ENCODE data around the gene SNAPC2. TPM values are rescaled to one million over a fixed set of nuclear protein-coding genes. Genes with fewer than 3 reads are reported as not detected.
"Not testable (repeated sequence)": the region's sequence is repeated elsewhere in the genome, so short reads cannot be mapped to it uniquely, and the experiment has no call there.

SNAPC2 gene
- total RNA-seq, 2 experiments from 2014 or later: 10.9 to 12.4 TPM

GRCh38 chr19:7940841-7941240 lies 20.7 kb downstream of the SNAPC2 start:
- Mint-ChIP-seq H3K9me3 (no peaks in the 10 kb centered on the region), H3K36me3 (ENCODE audit: low read depth) (peaks cover 17% of the 10 kb centered on the region), H3K4me1 (ENCODE audit: low read depth) (peaks cover 42% of the 10 kb centered on the region), H3K27me3 (ENCODE audit: low read depth) (no peaks in the 10 kb centered on the region), H3K27ac (no peak overlapping the region), H3K4me3 (no peak overlapping the region)
- intact Hi-C loops (cut with micrococcal nuclease): loop anchor here (5.0 kb wide), 1 partner anchor 111 kb away; the partner anchor contains the start of gene CCL25
- DNase-seq: no peak
- CTCF ChIA-PET: no interaction called here

GRCh38 chr19:7941895-7942596 lies 21.9 kb downstream of the SNAPC2 start:
- peaks cover 41% of the 10 kb centered on the region for H3K4me1 Mint-ChIP-seq (ENCODE audit: low read depth)
- peaks cover 16% of the 10 kb centered on the region for H3K36me3 Mint-ChIP-seq (ENCODE audit: low read depth)
- H3K9me3 Mint-ChIP-seq: no peaks in the 10 kb centered on the region
- H3K27me3 Mint-ChIP-seq (ENCODE audit: low read depth): no peaks in the 10 kb centered on the region
- no peak for DNase-seq
- peak overlapping the region; percentile 43 for H3K27ac Mint-ChIP-seq
- intact Hi-C loops (cut with micrococcal nuclease): loop anchor here (2.0 to 5.0 kb wide), 2 partner anchors 110 to 217 kb away; partner anchors contain the start of gene CCL25
- CTCF ChIA-PET: interaction anchor here (0.6 kb wide), 1 partner anchor 72 kb away, joined by 4 read pairs; no protein-coding TSS in a partner anchor
- H3K4me3 Mint-ChIP-seq: peak overlapping the region; percentile 95

- intact Hi-C loops (cut with micrococcal nuclease): loop anchor here (1.0 to 5.0 kb wide), 6 partner anchors 23 to 378 kb away; partner anchors contain the start of genes CCL25, MAP2K7, NDUFA7 and RPS28
- H3K27me3 Mint-ChIP-seq (ENCODE audit: low read depth): no peaks in the 10 kb centered on the region
- H3K36me3 Mint-ChIP-seq (ENCODE audit: low read depth): peaks cover 12% of the 10 kb centered on the region
- H3K9me3 Mint-ChIP-seq: no peaks in the 10 kb centered on the region
- peaks cover 41% of the 10 kb centered on the region for H3K4me1 Mint-ChIP-seq (ENCODE audit: low read depth)
- H3K4me3 Mint-ChIP-seq: peak overlapping the region; percentile 95
- CTCF ChIA-PET: interaction anchor here (0.6 to 2.5 kb wide), 12 partner anchors 14 to 310 kb away, joined by 3 to 18 read pairs (median 6); partner anchors contain the start of genes SNAPC2 and TRAPPC5
- no peak for DNase-seq
- peak overlapping the region; percentile 94 for H3K27ac Mint-ChIP-seq
These were observed 22.9 kb downstream of the SNAPC2 start for GRCh38 chr19:7942981-7943443.

- CTCF ChIA-PET: interaction anchor here (0.6 to 2.5 kb wide), 22 partner anchors 8 to 322 kb away, joined by 3 to 18 read pairs (median 4); partner anchors contain the start of genes ELAVL1, SNAPC2 and TRAPPC5
- peak; percentile 100 for DNase-seq
- intact Hi-C loops (cut with micrococcal nuclease): loop anchor here (1.0 to 5.0 kb wide), 9 partner anchors 23 to 378 kb away; partner anchors contain the start of genes CCL25, MAP2K7, NDUFA7 and RPS28
- Mint-ChIP-seq H3K9me3 (no peaks in the 10 kb centered on the region), H3K27me3 (ENCODE audit: low read depth) (no peaks in the 10 kb centered on the region), H3K36me3 (ENCODE audit: low read depth) (peaks cover 12% of the 10 kb centered on the region), H3K27ac (peak within 1 kb of the TSS; percentile 94), H3K4me1 (ENCODE audit: low read depth) (peaks cover 41% of the 10 kb centered on the region), H3K4me3 (peak within 1 kb of the TSS; percentile 95)
These were observed 23.5 kb downstream of the SNAPC2 start, which contains the start of gene TIMM44 for GRCh38 chr19:7943444-7944176. Gene TIMM44 (minus strand): TSS chr19:7943666. CDS start chr19:7943651, 15 bp downstream.

- no peaks in the 10 kb centered on the region for H3K9me3 Mint-ChIP-seq
- peak overlapping the region; percentile 95 for H3K4me3 Mint-ChIP-seq
- peak; percentile 96 for DNase-seq
- intact Hi-C loops (cut with micrococcal nuclease): loop anchor here (1.0 to 5.0 kb wide), 4 partner anchors 58 to 309 kb away; partner anchors contain the start of gene CCL25
- H3K4me1 Mint-ChIP-seq (ENCODE audit: low read depth): peaks cover 37% of the 10 kb centered on the region
- CTCF ChIA-PET: interaction anchor here (0.6 to 2.5 kb wide), 28 partner anchors 8 to 321 kb away, joined by 3 to 18 read pairs (median 4); partner anchors contain the start of genes ELAVL1, MAP2K7, PET100 and SNAPC2
- no peaks in the 10 kb centered on the region for H3K27me3 Mint-ChIP-seq (ENCODE audit: low read depth)
- peak overlapping the region; percentile 94 for H3K27ac Mint-ChIP-seq
- peaks cover 11% of the 10 kb centered on the region for H3K36me3 Mint-ChIP-seq (ENCODE audit: low read depth)
These were observed 24.1 kb downstream of the SNAPC2 start for GRCh38 chr19:7944177-7944761.

GRCh38 chr19:7947939-7948338 lies 27.8 kb downstream of the SNAPC2 start:
- H3K27ac Mint-ChIP-seq: no peak overlapping the region
- intact Hi-C loops (cut with micrococcal nuclease): no loop called here
- CTCF ChIA-PET: interaction anchor here (1.4 kb wide), 1 partner anchor 22 kb away, joined by 4 read pairs; no protein-coding TSS in a partner anchor
- H3K27me3 Mint-ChIP-seq (ENCODE audit: low read depth): no peaks in the 10 kb centered on the region
- peaks cover 14% of the 10 kb centered on the region for H3K4me1 Mint-ChIP-seq (ENCODE audit: low read depth)
- H3K4me3 Mint-ChIP-seq: no peak overlapping the region
- H3K36me3 Mint-ChIP-seq (ENCODE audit: low read depth): peaks cover 4% of the 10 kb centered on the region
- no peaks in the 10 kb centered on the region for H3K9me3 Mint-ChIP-seq
- no peak for DNase-seq

GRCh38 chr19:7953060-7953459 lies 32.9 kb downstream of the SNAPC2 start:
- Mint-ChIP-seq H3K27ac (no peak overlapping the region), H3K4me3 (no peak overlapping the region), H3K4me1 (ENCODE audit: low read depth) (no peaks in the 10 kb centered on the region), H3K9me3 (no peaks in the 10 kb centered on the region), H3K27me3 (ENCODE audit: low read depth) (no peaks in the 10 kb centered on the region), H3K36me3 (ENCODE audit: low read depth) (peaks cover 2% of the 10 kb centered on the region)
- DNase-seq: no peak
- CTCF ChIA-PET: interaction anchor here (1.0 kb wide), 1 partner anchor 9 kb away, joined by 4 read pairs; no protein-coding TSS in a partner anchor
- intact Hi-C loops (cut with micrococcal nuclease): no loop called here

- no peaks in the 10 kb centered on the region for H3K9me3 Mint-ChIP-seq
- H3K27me3 Mint-ChIP-seq (ENCODE audit: low read depth): no peaks in the 10 kb centered on the region
- H3K36me3 Mint-ChIP-seq (ENCODE audit: low read depth): peaks cover 2% of the 10 kb centered on the region
- no peak overlapping the region for H3K27ac Mint-ChIP-seq
- intact Hi-C loops (cut with micrococcal nuclease): no loop called here
- H3K4me3 Mint-ChIP-seq: no peak overlapping the region
- no peaks in the 10 kb centered on the region for H3K4me1 Mint-ChIP-seq (ENCODE audit: low read depth)
- DNase-seq: no peak
- CTCF ChIA-PET: interaction anchor here (0.7 kb wide), 1 partner anchor 166 kb away, joined by 3 read pairs; no protein-coding TSS in a partner anchor
These were observed 33.4 kb downstream of the SNAPC2 start for GRCh38 chr19:7953576-7953975.

- Mint-ChIP-seq H3K27me3 (ENCODE audit: low read depth) (no peaks in the 10 kb centered on the region), H3K27ac (no peak overlapping the region), H3K9me3 (no peaks in the 10 kb centered on the region), H3K36me3 (ENCODE audit: low read depth) (no peaks in the 10 kb centered on the region), H3K4me3 (no peak overlapping the region), H3K4me1 (ENCODE audit: low read depth) (no peaks in the 10 kb centered on the region)
- intact Hi-C loops (cut with micrococcal nuclease): no loop called here
- no peak for DNase-seq
- CTCF ChIA-PET: interaction anchor here (0.6 kb wide), 1 partner anchor 86 kb away, joined by 3 read pairs; no protein-coding TSS in a partner anchor
These were observed 35.6 kb downstream of the SNAPC2 start for GRCh38 chr19:7955696-7956095.

- CTCF ChIA-PET: interaction anchor here (0.9 to 1.6 kb wide), 3 partner anchors 12 to 15 kb away, joined by 3 to 4 read pairs (median 4); no protein-coding TSS in a partner anchor
- no peak for DNase-seq
- H3K27ac Mint-ChIP-seq: no peak overlapping the region
- no peaks in the 10 kb centered on the region for H3K9me3 Mint-ChIP-seq
- no peak overlapping the region for H3K4me3 Mint-ChIP-seq
- H3K36me3 Mint-ChIP-seq (ENCODE audit: low read depth): peaks cover 8% of the 10 kb centered on the region
- H3K4me1 Mint-ChIP-seq (ENCODE audit: low read depth): no peaks in the 10 kb centered on the region
- intact Hi-C loops (cut with micrococcal nuclease): no loop called here
- H3K27me3 Mint-ChIP-seq (ENCODE audit: low read depth): no peaks in the 10 kb centered on the region
These were observed 39.1 kb downstream of the SNAPC2 start for GRCh38 chr19:7959211-7959610.

- DNase-seq; H3K27ac Mint-ChIP-seq; intact Hi-C loops (cut with micrococcal nuclease); CTCF ChIA-PET; H3K27me3 Mint-ChIP-seq (ENCODE audit: low read depth); H3K9me3 Mint-ChIP-seq; H3K4me1 Mint-ChIP-seq (ENCODE audit: low read depth); H3K4me3 Mint-ChIP-seq: not testable (repeated sequence)
- H3K36me3 Mint-ChIP-seq (ENCODE audit: low read depth): peaks cover 12% of the 10 kb centered on the region
These were observed 40.9 kb downstream of the SNAPC2 start for GRCh38 chr19:7961082-7961481.

All from activated naive CD4-positive, alpha-beta T cell treated with anti-CD3 and anti-CD28 coated beads for 36 hours (primary cell).